GM18499 (cell line): ENCODE data around the gene MGLL.

Experiments used
- ATAC-seq: cut with Tn5 transposase; IDR thresholded peaks from one replicate; pipeline ENCODE4 v1.9.1; 2021; ENCODE audit warnings: moderate number of reproducible peaks; ENCODE audit not compliant: insufficient read depth, unreplicated experiment

The MGLL gene

GRCh38 chr3:127815001-127815400, 7.3 kb downstream of the MGLL start:
- no peak for ATAC-seq

- no peak for ATAC-seq
These were observed 8.0 kb downstream of the MGLL start for GRCh38 chr3:127814325-127814781.

GRCh38 chr3:127812151-127812550, 10.2 kb downstream of the MGLL start:
- no peak for ATAC-seq

GRCh38 chr3:127811717-127812116, 10.6 kb downstream of the MGLL start:
- no peak for ATAC-seq

- ATAC-seq: no peak
These were observed 12.7 kb downstream of the MGLL start for GRCh38 chr3:127809611-127810010.

- ATAC-seq: no peak
These were observed 13.1 kb downstream of the MGLL start for GRCh38 chr3:127809211-127809610.

- ATAC-seq: no peak
These were observed 14.1 kb downstream of the MGLL start for GRCh38 chr3:127808197-127808596.

GRCh38 chr3:127805026-127805753, 17.1 kb downstream of the MGLL start:
- ATAC-seq: no peak

GRCh38 chr3:127804141-127804540, 18.2 kb downstream of the MGLL start:
- no peak for ATAC-seq

GRCh38 chr3:127803619-127804018, 18.7 kb downstream of the MGLL start:
- no peak for ATAC-seq

- ATAC-seq: no peak
These were observed 19.7 kb downstream of the MGLL start for GRCh38 chr3:127802606-127803005.

- no peak for ATAC-seq
These were observed 20.5 kb downstream of the MGLL start for GRCh38 chr3:127801731-127802313.

- ATAC-seq: peak; percentile 54
These were observed 21.8 kb downstream of the MGLL start for GRCh38 chr3:127800508-127800907.

GRCh38 chr3:127799476-127800222, 22.7 kb downstream of the MGLL start:
- no peak for ATAC-seq

- no peak for ATAC-seq
These were observed 23.6 kb downstream of the MGLL start for GRCh38 chr3:127798716-127799115.

- no peak for ATAC-seq
These were observed 25.5 kb downstream of the MGLL start for GRCh38 chr3:127796831-127797150.

- ATAC-seq: no peak
These were observed 26.1 kb downstream of the MGLL start for GRCh38 chr3:127796045-127796830.

- no peak for ATAC-seq
These were observed 27.3 kb downstream of the MGLL start for GRCh38 chr3:127794972-127795371.

GRCh38 chr3:127794402-127794801, 27.9 kb downstream of the MGLL start:
- no peak for ATAC-seq

GRCh38 chr3:127792541-127793292, 29.6 kb downstream of the MGLL start:
- no peak for ATAC-seq
